ENCODE measurements around the gene NUP50. TPM values are rescaled to one million over a fixed set of nuclear protein-coding genes. Genes with fewer than 3 reads are reported as not detected.
A peak's percentile ranks its signal among the peaks of the same experiment; 100 is the strongest.

NUP50 gene
- total RNA-seq, 1 experiment from 2014 or later: 134 TPM

- Histone ChIP-seq H2BK5ac (ENCODE audit: insufficient read length, low read length) (no peak overlapping the region), H3K4me1 (ENCODE audit: insufficient read depth, low read length) (no peaks in the 10 kb centered on the region), H3K27ac (ENCODE audit: insufficient read length, low read depth, low read length) (no peak overlapping the region), H3K18ac (ENCODE audit: insufficient read length, low read depth, low read length) (no peak overlapping the region), H4K20me1 (ENCODE audit: control insufficient read depth, insufficient read depth, insufficient read length) (no peaks in the 10 kb centered on the region), H3K23ac (ENCODE audit: insufficient read length, low read depth, low read length) (no peak overlapping the region), H4K5ac (ENCODE audit: insufficient read length, low read depth, low read length) (no peak overlapping the region), H2BK120ac (ENCODE audit: low read depth, low read length, poor library complexity, severe bottlenecking) (no peak overlapping the region), H3K23me2 (ENCODE audit: insufficient read length, low read depth, low read length, poor library complexity, severe bottlenecking) (peaks cover 7% of the 10 kb centered on the region), H3T11ph (ENCODE audit: low read length) (no peak overlapping the region), H3K9me3 (ENCODE audit: control insufficient read depth, low read depth, low read length) (no peaks in the 10 kb centered on the region), H3K4ac (ENCODE audit: low read depth, low read length) (no peak overlapping the region), H2AFZ (ENCODE audit: low read length) (no peak overlapping the region), H3K14ac (ENCODE audit: insufficient read depth, low read length) (no peak overlapping the region), H3K79me2 (ENCODE audit: insufficient read depth, low read length) (no peaks in the 10 kb centered on the region; the same call in 1 of the 2 replicates), H4K91ac (ENCODE audit: insufficient read length, low read depth, low read length) (no peak overlapping the region), H3K27me3 (ENCODE audit: insufficient read depth, low read length) (no peaks in the 10 kb centered on the region), H2BK20ac (ENCODE audit: low read depth, low read length, poor library complexity, severe bottlenecking) (no peak overlapping the region), H4K8ac (replicated peaks; ENCODE audit: insufficient read length, low read depth, low read length) (no peak overlapping the region), H3K79me1 (ENCODE audit: insufficient read depth, low read depth, low read length, poor library complexity, severe bottlenecking) (no peaks in the 10 kb centered on the region), H2BK15ac (ENCODE audit: low read depth, low read length) (no peak overlapping the region), H2AK5ac (ENCODE audit: insufficient read length, low read length) (no peak overlapping the region), H3K9ac (ENCODE audit: extremely low read depth, insufficient read length, low read length) (no peak overlapping the region), H3K56ac (ENCODE audit: insufficient read length, low read depth, low read length) (no peak overlapping the region), H3K4me2 (ENCODE audit: insufficient read depth, insufficient read length, low read length) (no peak overlapping the region), H2BK12ac (ENCODE audit: insufficient read length, low read depth, low read length) (no peak overlapping the region)
- H3K27ac Mint-ChIP-seq: peak overlapping the region in 1 of 3 experiments; percentile 54; a peak in 1 of 7 replicates
- peaks cover 27 to 30% of the 10 kb centered on the region in 2 experiments for H3K4me1 Mint-ChIP-seq
- peaks cover 10 to 13% (median 10%) of the 10 kb centered on the region in 3 experiments; a peak in 5 of 7 replicates for H3K36me3 Mint-ChIP-seq (ENCODE audit: insufficient read depth in 1 of 3, low read depth in 3 of 3)
- no peaks in the 10 kb centered on the region; the same call in 1 of the 2 replicates for H3K27me3 Mint-ChIP-seq (ENCODE audit: low read depth)
- no peak overlapping the region for H3K4me3 Mint-ChIP-seq
- TF ChIP-seq CTCF (conservative IDR thresholded peaks at IDR 0.05): no peak
- DNase-seq: no peak
- WGBS (ENCODE audit: extremely low coverage, insufficient read length, low lambda C conversion rate): no CpG with 5 or more reads among the region's 20 CpGs
- no peaks in the 10 kb centered on the region; a peak in 1 of 5 replicates for H3K9me3 Mint-ChIP-seq
Observed at GRCh38 chr22:45235851-45236342, 72.2 kb downstream of the NUP50 start.
